Measurements from ENCODE around the gene DYTN.

Gene DYTN

GRCh38 chr2:206603243-206603642 lies 115.0 kb downstream of the DYTN start:
- no peak overlapping the region for H3K27ac ChIP-seq (ENCODE audit: low read depth, low read length)
- no peak overlapping the region for H3K4me3 ChIP-seq (ENCODE audit: low read depth in 1 of 2, low read length in 2 of 2)
- H3K27me3 ChIP-seq (ENCODE audit: control insufficient read depth in 1 of 2, insufficient read depth in 2 of 2, low read length in 2 of 2): no peaks in the 10 kb centered on the region
- H3K4me1 ChIP-seq (ENCODE audit: insufficient read depth, low read length): no peaks in the 10 kb centered on the region
- H3K9me3 ChIP-seq (ENCODE audit: low read length): no peaks in the 10 kb centered on the region
- no peak overlapping the region for H3K9ac ChIP-seq (ENCODE audit: low read length)
- H3K36me3 ChIP-seq (ENCODE audit: insufficient read depth, low read length): no peaks in the 10 kb centered on the region
